Colonic mucosa (tissue), 4 donors: ENCODE measurements around the gene MCC. TPM values are rescaled to one million over a fixed set of nuclear protein-coding genes. Genes with fewer than 3 reads are reported as not detected.

Source experiments
- DNase-seq: peaks from one replicate; pipeline ENCODE4 v3.0.0-alpha.2; 2020
- H3K27ac ChIP-seq: fragments of 200-600 bp; one replicate; pipeline ENCODE4 v1.8.0; 2021
- H3K27me3 ChIP-seq: fragments of 200-600 bp; one replicate; pipeline ENCODE4 v1.8.0; 2021
- H3K36me3 ChIP-seq: fragments of 200-600 bp; one replicate; pipeline ENCODE4 v1.8.0; 2021
- H3K4me1 ChIP-seq: fragments of 200-600 bp; one replicate; pipeline ENCODE4 v1.8.0; 2021; ENCODE audit warnings: mild to moderate bottlenecking
- H3K4me3 ChIP-seq: fragments of 200-600 bp; one replicate; pipeline ENCODE4 v1.8.0; 2021
- H3K9ac ChIP-seq, 2 donors: one replicate each; pipeline ENCODE4 v1.7.0; 2013; ENCODE audit warnings: control low read depth in 2 of 2, low read depth in 2 of 2, low read length in 2 of 2
- H3K9me3 ChIP-seq: fragments of 200-600 bp; one replicate; pipeline ENCODE4 v1.8.0; 2021
- CTCF ChIP-seq: fragments of 200-600 bp; IDR thresholded peaks from one replicate; pipeline ENCODE4 v1.8.0; 2022; ENCODE audit warnings: antibody characterized with exemption, mild to moderate bottlenecking
- intact Hi-C: fragments of 100-400 bp; cut with DNase I; formaldehyde crosslinking; loops from one replicate; pipeline ENCODE4 v1.14.1; 2022
- total RNA-seq, 2 donors: library from RNA; stranded (reverse); fragmentation: NEBNext Ultra II Directional in 1 of 2; extraction: Animal tissue kit (Norgen Biotek cat#: 25700) in 1 of 2; gene quantifications; one replicate each; pipeline ENCODE4 v1.2.1, GENCODE V29; 2021
- donor health status: healthy.
- donor health status: DM: no; HTN: no; CAD: no.
- donor health status: DM: no; HTN: no; CAD: no.

MCC gene
- total RNA-seq, 2 donors from 2014 or later = 1.9 to 3.1 TPM

GRCh38 chr5:113127021-113127420 is 361.2 kb downstream of the MCC start:
- H3K4me1 ChIP-seq = no peaks in the 10 kb centered on the region
- no peak for TF ChIP-seq CTCF
- no peak for DNase-seq
- intact Hi-C loops = no loop called here
- H3K4me3 ChIP-seq = no peak overlapping the region
- no peaks in the 10 kb centered on the region for H3K9me3 ChIP-seq
- no peak overlapping the region for H3K9ac ChIP-seq
- no peaks in the 10 kb centered on the region for H3K36me3 ChIP-seq
- no peak overlapping the region for H3K27ac ChIP-seq
- no peaks in the 10 kb centered on the region for H3K27me3 ChIP-seq

GRCh38 chr5:113125371-113125770 is 362.9 kb downstream of the MCC start:
- H3K27me3 ChIP-seq = no peaks in the 10 kb centered on the region
- intact Hi-C loops = no loop called here
- H3K4me3 ChIP-seq = no peak overlapping the region
- H3K9ac ChIP-seq = no peak overlapping the region
- no peaks in the 10 kb centered on the region for H3K9me3 ChIP-seq
- no peak for DNase-seq
- H3K36me3 ChIP-seq = no peaks in the 10 kb centered on the region
- H3K4me1 ChIP-seq = no peaks in the 10 kb centered on the region
- no peak overlapping the region for H3K27ac ChIP-seq
- no peak for TF ChIP-seq CTCF

DNA sequence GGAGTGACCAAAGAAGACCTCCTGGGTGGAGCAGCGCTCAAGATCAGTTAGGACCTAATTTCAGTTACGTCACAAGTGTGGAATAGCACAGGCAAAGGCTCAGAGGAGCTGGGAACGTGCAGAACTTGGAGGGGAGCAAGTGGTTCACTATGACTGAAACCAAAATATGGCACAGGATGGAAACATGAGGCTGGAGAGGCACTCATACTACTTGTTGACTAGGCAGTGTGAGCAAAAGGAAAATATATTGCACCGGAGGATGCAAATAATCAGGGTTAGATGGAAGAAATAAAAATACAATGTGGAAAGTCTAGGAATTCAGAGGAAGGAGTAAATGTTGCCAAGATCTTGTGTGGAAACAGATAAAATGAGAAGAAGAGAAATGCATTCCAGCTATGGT is 363.3 kb downstream of the MCC start:
- H3K9ac ChIP-seq = no peak overlapping the region
- intact Hi-C loops = no loop called here
- H3K27ac ChIP-seq = no peak overlapping the region
- TF ChIP-seq CTCF = no peak
- H3K9me3 ChIP-seq = no peaks in the 10 kb centered on the region
- no peaks in the 10 kb centered on the region for H3K4me1 ChIP-seq
- no peak for DNase-seq
- no peaks in the 10 kb centered on the region for H3K27me3 ChIP-seq
- H3K4me3 ChIP-seq = no peak overlapping the region
- H3K36me3 ChIP-seq = no peaks in the 10 kb centered on the region

- DNase-seq = no peak
- no peak overlapping the region for H3K4me3 ChIP-seq
- no peaks in the 10 kb centered on the region for H3K9me3 ChIP-seq
- no peak overlapping the region for H3K9ac ChIP-seq
- H3K27ac ChIP-seq = no peak overlapping the region
- intact Hi-C loops = no loop called here
- no peaks in the 10 kb centered on the region for H3K36me3 ChIP-seq
- TF ChIP-seq CTCF = no peak
- no peaks in the 10 kb centered on the region for H3K27me3 ChIP-seq
- no peaks in the 10 kb centered on the region for H3K4me1 ChIP-seq
These were observed 364.0 kb downstream of the MCC start for GRCh38 chr5:113124265-113124664.

GRCh38 chr5:113123618-113124017 is 364.6 kb downstream of the MCC start:
- H3K27ac ChIP-seq = no peak overlapping the region
- no peaks in the 10 kb centered on the region for H3K36me3 ChIP-seq
- no peaks in the 10 kb centered on the region for H3K27me3 ChIP-seq
- no peak for TF ChIP-seq CTCF
- no peak overlapping the region for H3K4me3 ChIP-seq
- H3K9me3 ChIP-seq = no peaks in the 10 kb centered on the region
- DNase-seq = no peak
- H3K4me1 ChIP-seq = no peaks in the 10 kb centered on the region
- H3K9ac ChIP-seq = no peak overlapping the region
- intact Hi-C loops = no loop called here

DNA sequence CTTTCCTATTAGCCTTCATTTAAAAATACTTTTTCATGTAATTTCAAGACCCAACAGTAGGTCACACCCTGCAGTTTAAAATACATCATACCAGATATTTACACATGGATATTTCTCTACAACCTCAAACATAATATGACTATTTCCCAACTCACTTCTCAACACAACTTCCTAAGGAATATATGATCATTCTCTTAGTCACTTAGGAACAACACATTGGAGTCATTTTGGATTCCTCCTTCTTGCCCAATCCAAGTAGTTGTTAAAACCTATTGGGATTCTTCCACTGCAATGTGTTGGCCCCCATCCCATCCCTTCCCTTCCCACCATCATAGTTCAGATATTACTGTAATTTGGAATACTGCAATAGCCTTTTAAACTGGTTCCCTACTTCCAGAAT is 366.2 kb downstream of the MCC start:
- Histone ChIP-seq H3K9ac (no peak overlapping the region), H3K4me3 (no peak overlapping the region), H3K36me3 (no peaks in the 10 kb centered on the region), H3K27ac (no peak overlapping the region), H3K27me3 (no peaks in the 10 kb centered on the region), H3K4me1 (no peaks in the 10 kb centered on the region), H3K9me3 (no peaks in the 10 kb centered on the region)
- intact Hi-C loops = no loop called here
- no peak for DNase-seq
- TF ChIP-seq CTCF = no peak
